ENCODE data around the gene COMTD1.

Gene COMTD1

DNA sequence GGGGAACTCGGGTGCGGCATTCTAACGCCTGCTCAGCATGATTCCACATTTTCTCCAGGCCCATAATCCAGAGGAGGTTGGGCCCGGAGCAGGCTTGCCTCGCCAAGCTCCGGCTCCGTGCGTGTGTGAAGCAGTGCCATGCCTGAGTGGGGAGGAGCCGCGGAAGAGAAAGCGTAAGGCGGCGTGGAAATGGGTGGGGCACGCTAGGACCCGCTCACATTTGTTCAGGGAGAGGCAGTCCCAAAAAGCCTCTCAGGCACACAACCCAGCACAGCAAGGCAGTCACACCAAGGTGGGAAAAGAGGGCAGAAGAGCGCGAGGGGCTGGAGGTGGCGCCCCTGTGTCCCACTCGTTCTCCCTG lies 25.9 kb downstream of the COMTD1 start:
- TF ChIP-seq, protein P1, sequence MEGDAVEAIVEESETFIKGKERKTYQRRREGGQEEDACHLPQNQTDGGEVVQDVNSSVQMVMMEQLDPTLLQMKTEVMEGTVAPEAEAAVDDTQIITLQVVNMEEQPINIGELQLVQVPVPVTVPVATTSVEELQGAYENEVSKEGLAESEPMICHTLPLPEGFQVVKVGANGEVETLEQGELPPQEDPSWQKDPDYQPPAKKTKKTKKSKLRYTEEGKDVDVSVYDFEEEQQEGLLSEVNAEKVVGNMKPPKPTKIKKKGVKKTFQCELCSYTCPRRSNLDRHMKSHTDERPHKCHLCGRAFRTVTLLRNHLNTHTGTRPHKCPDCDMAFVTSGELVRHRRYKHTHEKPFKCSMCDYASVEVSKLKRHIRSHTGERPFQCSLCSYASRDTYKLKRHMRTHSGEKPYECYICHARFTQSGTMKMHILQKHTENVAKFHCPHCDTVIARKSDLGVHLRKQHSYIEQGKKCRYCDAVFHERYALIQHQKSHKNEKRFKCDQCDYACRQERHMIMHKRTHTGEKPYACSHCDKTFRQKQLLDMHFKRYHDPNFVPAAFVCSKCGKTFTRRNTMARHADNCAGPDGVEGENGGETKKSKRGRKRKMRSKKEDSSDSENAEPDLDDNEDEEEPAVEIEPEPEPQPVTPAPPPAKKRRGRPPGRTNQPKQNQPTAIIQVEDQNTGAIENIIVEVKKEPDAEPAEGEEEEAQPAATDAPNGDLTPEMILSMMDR (IDR thresholded peaks at IDR 0.05) = no peak

DNA sequence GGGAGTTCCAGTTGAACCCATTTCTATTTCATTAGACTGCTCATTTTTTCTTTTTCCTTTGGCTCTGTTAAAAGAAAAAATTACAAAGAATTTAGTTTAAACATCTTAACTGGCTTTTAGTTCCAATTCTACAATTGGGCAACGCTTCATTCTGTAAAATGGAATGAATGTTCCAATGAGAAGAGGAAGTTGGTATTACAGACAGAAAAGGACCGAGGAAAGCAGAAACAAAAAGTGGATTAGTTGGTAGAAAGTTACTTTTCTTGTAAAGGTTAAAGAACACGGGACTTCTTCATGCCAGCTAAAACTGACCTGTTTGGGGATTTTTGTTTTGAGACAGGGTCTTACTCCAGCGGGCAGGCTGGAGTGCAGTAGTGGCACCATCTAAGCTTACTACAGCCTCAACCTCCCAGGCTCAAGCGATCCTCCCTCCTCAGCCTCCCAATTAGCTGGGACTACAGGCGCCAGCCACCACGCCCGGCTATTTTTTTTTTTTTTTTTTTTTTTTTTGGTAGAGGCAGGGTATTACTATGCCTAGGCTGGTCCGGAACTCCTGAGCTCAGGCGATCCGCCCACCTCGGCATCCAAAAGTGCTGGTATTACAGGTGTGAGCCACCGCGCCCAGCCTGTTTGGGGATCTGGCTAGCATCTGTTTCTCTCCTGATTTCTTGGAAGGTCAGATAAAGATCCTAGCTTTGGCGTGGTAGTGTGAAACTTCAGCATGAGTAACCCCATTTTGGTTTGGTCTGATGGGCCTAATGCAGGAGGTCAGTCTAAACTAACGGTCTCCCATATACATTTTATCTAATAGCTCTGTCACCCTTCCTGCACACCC lies 26.5 kb downstream of the COMTD1 start:
- TF ChIP-seq, protein P1 (IDR thresholded peaks at IDR 0.05) = no peak

DNA sequence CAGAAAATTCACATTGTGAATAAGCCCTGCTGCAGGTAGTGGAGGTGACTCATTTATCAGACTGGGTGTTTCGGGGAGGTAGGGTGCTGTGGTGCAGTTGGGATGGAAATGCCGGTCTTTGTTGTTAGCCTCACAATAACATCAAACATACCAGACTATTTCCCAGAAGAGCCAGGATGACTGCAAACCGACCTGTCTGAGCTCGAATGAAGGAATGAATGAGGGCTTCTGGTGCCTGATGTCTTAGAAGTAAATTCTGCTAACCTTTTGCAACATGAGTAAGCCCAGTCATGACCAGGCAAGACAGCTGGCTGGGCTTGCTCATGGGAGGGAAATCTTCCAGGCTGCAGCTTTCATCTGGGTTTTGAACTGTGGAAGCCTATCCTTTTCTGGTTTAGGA lies 27.6 kb downstream of the COMTD1 start:
- TF ChIP-seq, protein P1 (IDR thresholded peaks at IDR 0.05) = no peak

DNA sequence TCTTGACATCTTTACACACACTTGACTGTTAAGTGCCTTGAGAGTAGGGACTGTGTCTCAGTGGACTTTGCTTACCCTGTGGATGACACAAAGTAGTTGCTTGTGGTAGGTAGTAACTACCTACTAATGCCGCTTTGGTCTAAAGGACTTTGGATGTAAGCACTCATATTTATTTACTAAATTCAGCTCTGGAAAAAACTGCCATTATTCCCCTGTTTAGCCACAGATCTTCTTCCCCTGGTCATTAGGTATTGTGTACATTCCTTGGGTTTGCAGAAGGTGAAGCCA lies 28.0 kb downstream of the COMTD1 start:
- TF ChIP-seq, protein P1 (IDR thresholded peaks at IDR 0.05) = no peak

DNA sequence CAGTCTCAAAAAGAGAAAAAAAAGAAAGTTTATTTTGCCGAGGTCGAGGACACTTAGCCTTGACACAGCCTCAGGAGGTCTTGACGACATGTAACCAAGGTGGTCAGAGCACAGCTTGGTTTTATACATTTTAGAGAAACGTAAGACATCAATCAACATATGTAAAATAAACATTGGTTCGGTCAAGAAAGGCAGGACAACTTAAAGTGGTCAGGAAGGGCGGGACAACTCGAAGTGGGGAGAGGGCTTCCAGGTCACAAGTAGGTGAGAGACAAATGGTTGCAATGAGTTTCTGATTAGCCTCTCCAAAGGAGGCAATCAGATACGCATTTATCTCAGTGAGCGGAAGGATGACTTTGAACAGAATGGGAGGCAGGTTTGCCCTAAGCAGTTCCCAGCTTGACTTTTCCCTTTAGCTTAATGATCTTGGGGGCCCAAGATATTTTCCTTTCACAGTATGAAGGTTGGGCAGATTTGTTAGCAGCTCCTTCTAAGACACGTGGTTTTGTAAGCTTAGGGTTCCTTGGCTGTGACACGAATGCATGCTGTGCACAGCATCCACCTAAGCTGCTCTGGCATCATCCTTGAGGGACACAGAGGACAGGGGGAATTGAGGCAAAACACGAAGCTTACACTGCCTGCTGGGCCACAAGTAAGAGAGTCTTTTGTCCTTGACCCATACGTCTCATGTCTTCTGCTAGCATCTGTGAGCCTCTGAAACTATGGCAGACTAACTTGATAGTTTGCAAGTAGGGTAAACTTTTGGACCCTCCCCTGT lies 28.5 kb downstream of the COMTD1 start:
- TF ChIP-seq, protein P1 (IDR thresholded peaks at IDR 0.05) = no peak

DNA sequence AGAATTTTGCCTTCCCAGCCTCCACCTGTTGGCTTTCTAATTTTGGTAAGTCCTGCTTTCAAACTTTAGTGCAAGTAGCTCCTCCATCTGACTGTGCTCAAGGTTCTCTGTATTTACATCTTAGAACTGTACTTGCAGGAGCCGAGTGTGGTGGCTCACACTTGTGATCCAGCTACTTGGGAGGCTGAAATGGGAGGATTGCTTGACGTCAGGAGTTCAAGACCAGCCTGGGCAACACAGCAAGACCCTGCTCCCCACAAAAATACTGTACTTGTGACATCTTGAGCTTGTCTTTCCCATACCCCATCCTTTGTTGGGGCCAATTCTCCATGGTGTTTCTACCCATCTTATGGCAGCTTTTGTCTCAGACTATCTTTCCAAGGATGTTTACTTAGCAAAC lies 29.8 kb downstream of the COMTD1 start:
- TF ChIP-seq, protein P1 (IDR thresholded peaks at IDR 0.05) = no peak

DNA sequence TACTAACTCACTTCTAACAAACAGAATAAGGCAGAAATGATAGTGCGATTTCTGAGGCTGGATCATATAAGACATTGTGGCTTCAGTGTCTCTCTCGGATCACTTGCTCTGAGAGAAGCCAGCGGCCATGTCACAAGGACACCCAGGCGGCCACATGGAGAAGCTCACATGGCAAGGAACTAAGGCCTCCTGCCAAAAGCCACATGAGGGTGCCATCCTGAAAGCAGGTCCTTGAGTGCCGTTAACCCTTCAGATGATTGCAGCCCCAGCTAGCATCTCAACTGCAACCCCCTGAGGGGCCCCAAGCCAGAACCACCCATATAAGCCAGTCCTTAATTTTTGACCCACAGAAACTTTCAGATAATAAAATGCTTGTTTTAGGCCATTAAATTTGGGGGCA lies 32.0 kb downstream of the COMTD1 start:
- TF ChIP-seq, protein P1 (IDR thresholded peaks at IDR 0.05) = no peak
